Duodenal mucosa (tissue), 2 donors: ENCODE data around the gene TJP1.
A peak's percentile ranks its signal among the peaks of the same experiment; 100 is the strongest.

Source experiments
- H3K27ac ChIP-seq: one replicate; pipeline ENCODE4 v1.7.0; 2013; ENCODE audit warnings: low read depth, low read length
- H3K27me3 ChIP-seq, 2 donors: one replicate each; pipeline ENCODE4 v1.7.0; 2013; ENCODE audit warnings: low read length in 2 of 2, control low read depth in 1 of 2; ENCODE audit not compliant: insufficient read depth in 2 of 2, control insufficient read depth in 1 of 2
- H3K36me3 ChIP-seq, 2 donors: one replicate each; pipeline ENCODE4 v1.7.0; 2013; ENCODE audit warnings: low read length in 2 of 2, control low read depth in 1 of 2; ENCODE audit not compliant: insufficient read depth in 2 of 2, control insufficient read depth in 1 of 2
- H3K4me1 ChIP-seq, 2 donors: one replicate each; pipeline ENCODE4 v1.7.0; 2013; ENCODE audit warnings: low read length in 2 of 2, control low read depth in 1 of 2; ENCODE audit not compliant: insufficient read depth in 2 of 2, control insufficient read depth in 1 of 2
- H3K4me3 ChIP-seq, 2 donors: one replicate each; pipeline ENCODE4 v1.7.0; 2013; ENCODE audit warnings: low read length in 2 of 2, low read depth in 1 of 2
- H3K9ac ChIP-seq, 2 donors: one replicate each; pipeline ENCODE4 v1.7.0; 2013; ENCODE audit warnings: low read length in 2 of 2, low read depth in 1 of 2
- H3K9me3 ChIP-seq, 2 donors: one replicate each; pipeline ENCODE4 v1.7.0; 2013; ENCODE audit warnings: low read length in 2 of 2, control low read depth in 1 of 2; ENCODE audit not compliant: control insufficient read depth in 1 of 2

Gene TJP1

GRCh38 chr15:29840054-29840453 lies 17.8 kb upstream of the TJP1 start:
- Histone ChIP-seq H3K27me3 (peaks cover 0 to 4% of the 10 kb centered on the region in 2 donors), H3K36me3 (no peaks in the 10 kb centered on the region), H3K4me1 (no peaks in the 10 kb centered on the region), H3K27ac (no peak overlapping the region), H3K9ac (no peak overlapping the region), H3K4me3 (no peak overlapping the region), H3K9me3 (no peaks in the 10 kb centered on the region)

GRCh38 chr15:29838352-29839010 lies 16.2 kb upstream of the TJP1 start:
- no peaks in the 10 kb centered on the region for H3K9me3 ChIP-seq
- no peak overlapping the region for H3K27ac ChIP-seq
- no peaks in the 10 kb centered on the region for H3K4me1 ChIP-seq
- no peak overlapping the region for H3K4me3 ChIP-seq
- H3K9ac ChIP-seq = no peak overlapping the region
- no peaks in the 10 kb centered on the region for H3K36me3 ChIP-seq
- no peaks in the 10 kb centered on the region for H3K27me3 ChIP-seq

GRCh38 chr15:29835301-29835700 lies 13.0 kb upstream of the TJP1 start:
- Histone ChIP-seq H3K4me1 (no peaks in the 10 kb centered on the region), H3K4me3 (no peak overlapping the region), H3K9me3 (no peaks in the 10 kb centered on the region), H3K9ac (no peak overlapping the region), H3K27ac (no peak overlapping the region), H3K36me3 (no peaks in the 10 kb centered on the region), H3K27me3 (no peaks in the 10 kb centered on the region)

- no peak overlapping the region for H3K27ac ChIP-seq
These were observed 10.4 kb upstream of the TJP1 start for GRCh38 chr15:29832709-29833108.

GRCh38 chr15:29826908-29827820 lies 4.9 kb upstream of the TJP1 start:
- peaks cover 5 to 7% of the 10 kb centered on the region in 2 donors for H3K4me1 ChIP-seq
- no peak overlapping the region for H3K4me3 ChIP-seq
- H3K27me3 ChIP-seq = no peaks in the 10 kb centered on the region
- H3K36me3 ChIP-seq = no peaks in the 10 kb centered on the region
- H3K9me3 ChIP-seq = no peaks in the 10 kb centered on the region
- H3K9ac ChIP-seq = no peak overlapping the region
- no peak overlapping the region for H3K27ac ChIP-seq

More at GRCh38 chr15:29832709-29833108, 10.4 kb upstream of the TJP1 start:
- H3K9ac ChIP-seq = no peak overlapping the region
- no peaks in the 10 kb centered on the region for H3K27me3 ChIP-seq
- H3K9me3 ChIP-seq = no peaks in the 10 kb centered on the region
- H3K4me3 ChIP-seq = no peak overlapping the region
- H3K36me3 ChIP-seq = no peaks in the 10 kb centered on the region
- H3K4me1 ChIP-seq = no peaks in the 10 kb centered on the region

- no peaks in the 10 kb centered on the region for H3K36me3 ChIP-seq
- no peak overlapping the region for H3K9ac ChIP-seq
- H3K4me3 ChIP-seq = no peak overlapping the region
- no peaks in the 10 kb centered on the region for H3K9me3 ChIP-seq
- H3K27ac ChIP-seq = no peak overlapping the region
- no peaks in the 10 kb centered on the region for H3K27me3 ChIP-seq
- H3K4me1 ChIP-seq = peaks cover 5 to 7% of the 10 kb centered on the region in 2 donors
These were observed 3.0 kb upstream of the TJP1 start for GRCh38 chr15:29825227-29825626.

- peaks cover 5 to 7% of the 10 kb centered on the region in 2 donors for H3K4me1 ChIP-seq
- peak overlapping the region; percentile 62 to 63 for H3K9ac ChIP-seq
These were observed 604 bp upstream of the TJP1 start for GRCh38 chr15:29822684-29823459.

GRCh38 chr15:29821416-29822099 lies 710 bp downstream of the TJP1 start:
- Histone ChIP-seq H3K27me3 (peaks cover 0 to 5% of the 10 kb centered on the region in 2 donors), H3K36me3 (no peaks in the 10 kb centered on the region), H3K9ac (peak overlapping the region; percentile 57 to 69)

More at GRCh38 chr15:29822684-29823459, 604 bp upstream of the TJP1 start:
- H3K27me3 ChIP-seq = peaks cover 0 to 5% of the 10 kb centered on the region in 2 donors
- H3K9me3 ChIP-seq = no peaks in the 10 kb centered on the region
- peak overlapping the region; percentile 89 to 91 for H3K4me3 ChIP-seq
- H3K36me3 ChIP-seq = no peaks in the 10 kb centered on the region
- peak overlapping the region; percentile 82 for H3K27ac ChIP-seq

GRCh38 chr15:29820394-29821154 lies 1.7 kb downstream of the TJP1 start:
- Histone ChIP-seq H3K9ac (peak overlapping the region; percentile 57 to 69), H3K9me3 (no peaks in the 10 kb centered on the region), H3K27me3 (peaks cover 0 to 5% of the 10 kb centered on the region in 2 donors), H3K4me1 (peaks cover 11 to 14% of the 10 kb centered on the region in 2 donors), H3K4me3 (peak overlapping the region; percentile 62 to 74), H3K27ac (peak overlapping the region; percentile 15), H3K36me3 (no peaks in the 10 kb centered on the region)

More at GRCh38 chr15:29821416-29822099, 710 bp downstream of the TJP1 start:
- Histone ChIP-seq H3K4me1 (peaks cover 5 to 7% of the 10 kb centered on the region in 2 donors), H3K27ac (peak overlapping the region; percentile 94), H3K4me3 (peak overlapping the region; percentile 62 to 74), H3K9me3 (no peaks in the 10 kb centered on the region)
